ENCODE results near the gene KLHL7.

Gene KLHL7

DNA sequence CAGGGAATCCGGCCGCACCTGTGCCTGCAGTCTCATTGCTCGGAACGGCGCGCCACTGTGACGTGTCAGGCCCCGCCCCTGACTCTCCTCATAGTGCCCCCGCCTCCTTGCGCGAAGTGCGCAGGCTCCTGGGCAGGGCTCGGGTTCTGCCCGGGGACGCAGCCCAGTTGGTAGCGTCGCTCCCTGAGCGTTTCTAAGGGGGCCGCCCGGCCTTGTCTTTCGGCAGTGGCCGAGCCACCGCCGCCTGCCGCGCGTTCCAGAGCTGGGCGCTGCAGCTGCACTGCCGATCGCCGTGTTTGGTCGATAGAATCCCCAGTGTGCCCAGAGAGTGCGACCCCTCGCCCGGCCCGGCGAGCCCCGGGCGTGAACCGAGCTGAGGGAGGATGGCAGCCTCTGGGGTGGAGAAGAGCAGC, at the start of gene KLHL7:
TSS of gene KLHL7 (plus strand) at position 142 of the 413 bp plus-strand sequence. CDS start at position 384, 242 bp downstream.
- peak within 1 kb of the TSS; percentile 96 for H3K4me3 ChIP-seq (ENCODE audit: low read depth, low read length)
- DNase-seq (ENCODE audit: low read depth, low spot score), result no peak
- TF ChIP-seq CTCF (IDR thresholded peaks at IDR 0.05; ENCODE audit: insufficient read depth, low read length, missing control alignments), result no peak
- ChIA-PET CTCF (interaction anchor here (1.0 to 4.5 kb wide), 8 partner anchors 10 to 546 kb away, joined by 3 to 25 read pairs (median 4); no protein-coding TSS in a partner anchor), POLR2A (interaction anchor here (1.2 to 2.0 kb wide), 2 partner anchors 9 to 320 kb away, joined by 3 to 9 read pairs; no protein-coding TSS in a partner anchor)

DNA sequence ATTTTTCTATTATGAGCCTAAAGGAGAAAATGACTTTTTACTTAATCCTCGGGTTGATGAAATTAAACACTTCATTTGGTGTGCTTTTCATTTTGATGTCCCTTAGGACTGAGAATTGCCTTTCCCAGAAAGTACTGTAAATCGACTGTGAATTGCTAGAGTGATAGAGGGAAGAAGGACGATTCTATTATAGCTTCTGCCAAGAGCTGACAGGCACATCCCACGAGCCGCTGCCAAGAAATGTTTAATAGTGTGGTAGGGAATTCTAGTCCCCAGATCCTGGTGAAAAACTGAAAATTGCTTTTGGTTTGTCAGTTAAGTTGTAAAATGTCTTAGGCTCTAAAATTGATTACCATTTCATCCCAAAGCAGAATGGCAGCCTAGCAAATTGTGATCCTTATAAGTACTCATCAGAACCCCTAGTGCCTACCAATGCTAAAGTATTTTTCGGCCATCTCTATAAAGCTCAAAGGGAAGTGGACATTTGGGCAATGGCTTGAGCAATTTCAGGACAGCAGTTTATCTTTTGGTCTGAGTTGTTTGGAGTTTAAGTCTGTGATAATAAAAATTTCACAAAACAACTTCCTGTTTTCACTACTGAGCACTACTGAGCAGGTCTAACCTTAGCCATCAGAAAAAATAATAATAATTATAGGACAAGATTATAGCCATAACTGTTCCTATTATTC, 47.0 kb upstream of the KLHL7 start:
- CTCF ChIA-PET, result interaction anchor here (0.8 to 11.6 kb wide), 6 partner anchors 15 to 500 kb away, joined by 3 to 276 read pairs (median 5); partner anchors contain the start of gene IL6
- no peak for TF ChIP-seq CTCF (IDR thresholded peaks at IDR 0.05; ENCODE audit: insufficient read depth, low read length, missing control alignments)
- no peak overlapping the region for H3K4me3 ChIP-seq (ENCODE audit: low read depth, low read length)
- POLR2A ChIA-PET, result no interaction called here
- DNase-seq (ENCODE audit: low read depth, low spot score), result no peak

GRCh38 chr7:23061327-23061726, 44.3 kb upstream of the KLHL7 start:
- TF ChIP-seq CTCF (IDR thresholded peaks at IDR 0.05; ENCODE audit: insufficient read depth, low read length, missing control alignments), result no peak
- H3K4me3 ChIP-seq (ENCODE audit: low read depth, low read length), result no peak overlapping the region
- CTCF ChIA-PET, result interaction anchor here (1.1 to 11.6 kb wide), 2 partner anchors 25 to 503 kb away, joined by 4 to 276 read pairs; no protein-coding TSS in a partner anchor
- POLR2A ChIA-PET, result no interaction called here
- DNase-seq (ENCODE audit: low read depth, low spot score), result no peak

DNA sequence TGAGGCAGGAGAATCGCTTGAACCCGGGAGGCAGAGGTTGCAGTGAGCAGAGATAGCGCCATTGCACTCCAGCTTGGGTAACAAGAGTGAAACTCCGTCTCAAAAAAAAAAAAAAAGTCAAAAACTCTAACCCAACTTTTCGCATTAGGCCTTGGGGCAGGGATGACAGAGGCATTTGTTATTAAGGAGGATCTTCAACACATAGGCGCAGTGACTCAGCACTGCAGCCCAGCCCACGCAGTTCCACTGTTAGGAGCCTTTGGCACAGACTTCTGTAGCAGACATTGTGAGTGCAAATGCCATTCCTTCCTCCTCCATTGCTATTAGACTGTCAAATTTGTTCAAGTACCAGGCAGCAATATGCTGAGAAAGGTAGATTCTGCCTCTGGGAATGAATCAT, 43.1 kb upstream of the KLHL7 start:
- H3K4me3 ChIP-seq (ENCODE audit: low read depth, low read length), result no peak overlapping the region
- ChIA-PET POLR2A (no interaction called here), CTCF (interaction anchor here (1.5 to 11.6 kb wide), 2 partner anchors 7 to 504 kb away, joined by 5 to 276 read pairs; no protein-coding TSS in a partner anchor)
- DNase-seq (ENCODE audit: low read depth, low spot score), result no peak
- no peak for TF ChIP-seq CTCF (IDR thresholded peaks at IDR 0.05; ENCODE audit: insufficient read depth, low read length, missing control alignments)

DNA sequence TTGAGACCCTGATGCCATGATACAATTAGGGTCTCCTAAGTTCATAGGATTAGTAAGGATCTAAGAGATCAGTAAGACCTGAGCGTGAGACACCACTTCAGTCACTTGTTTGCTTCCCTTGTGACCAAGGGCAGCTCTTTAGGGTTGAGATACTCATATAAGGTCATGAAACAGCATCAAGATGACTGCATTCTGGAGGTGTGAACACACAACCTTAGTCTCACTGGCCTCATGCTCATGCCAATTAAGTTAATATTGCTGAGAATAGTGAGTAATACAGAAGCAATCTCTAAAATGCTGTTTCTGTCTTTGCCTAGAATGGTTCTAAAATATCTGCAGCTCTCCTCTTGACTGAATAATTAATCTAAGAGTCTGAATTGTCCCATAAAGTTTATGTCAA, 39.6 kb upstream of the KLHL7 start:
- ChIA-PET CTCF (interaction anchor here (1.2 to 2.7 kb wide), 3 partner anchors 11 to 956 kb away, joined by 3 to 16 read pairs (median 14); no protein-coding TSS in a partner anchor), POLR2A (interaction anchor here (0.7 kb wide), 1 partner anchor 334 kb away, joined by 3 read pairs; no protein-coding TSS in a partner anchor)
- TF ChIP-seq CTCF (IDR thresholded peaks at IDR 0.05; ENCODE audit: insufficient read depth, low read length, missing control alignments), result no peak
- H3K4me3 ChIP-seq (ENCODE audit: low read depth, low read length), result no peak overlapping the region
- peak; percentile 28 for DNase-seq (ENCODE audit: low read depth, low spot score)

GRCh38 chr7:23067271-23067670, 38.3 kb upstream of the KLHL7 start:
- DNase-seq (ENCODE audit: low read depth, low spot score), result peak; percentile 40
- ChIA-PET POLR2A (no interaction called here), CTCF (interaction anchor here (1.3 to 2.7 kb wide), 4 partner anchors 10 to 507 kb away, joined by 3 to 16 read pairs (median 12); no protein-coding TSS in a partner anchor)

More at GRCh38 chr7:23067271-23067670, 38.3 kb upstream of the KLHL7 start:
- no peak overlapping the region for H3K4me3 ChIP-seq (ENCODE audit: low read depth, low read length)
- no peak for TF ChIP-seq CTCF (IDR thresholded peaks at IDR 0.05; ENCODE audit: insufficient read depth, low read length, missing control alignments)
